HCT116 (cell line): ENCODE results near the gene NEK9. TPM values are rescaled to one million over a fixed set of nuclear protein-coding genes. Genes with fewer than 3 reads are reported as not detected.

Experiments
- ATAC-seq: fragments of 200-7000 bp; cut with Tn5 transposase; 2 replicates; pipeline ENCODE4 v1.9.1; 2020; ENCODE audit warnings: mild to moderate bottlenecking, moderate library complexity
- BruUV-seq: library from RNA; stranded (reverse); fragments of 400-500 nt; replicated peaks from 2 replicates; lab custom pipeline; 2021; lab: Mats Ljungman, UMichigan
- CTCF ChIA-PET: fragments of 300-600 bp; sonication (Branson Sonifier 250); formaldehyde crosslinking; loops from one replicate; lab custom pipeline; 2021; ENCODE audit warnings: antibody characterized with exemption; lab: Charles Lee
- POLR2A ChIA-PET: fragments of 300-600, 350-600 bp; sonication (Branson Sonifier 250); formaldehyde crosslinking; loops from one replicate; lab custom pipeline; 2021; ENCODE audit warnings: antibody characterized with exemption; lab: Charles Lee
- RAD21 ChIA-PET, 2 experiments: fragments of 300-600 bp; sonication (Branson Sonifier 250); formaldehyde crosslinking; loops; one replicate each; lab custom pipeline; 2023; ENCODE audit warnings: low total read pairs in 2 of 2; ENCODE audit not compliant: uncharacterized antibody in 2 of 2, unreplicated experiment in 2 of 2, low non-redundant PET in 1 of 2; lab: Charles Lee
- DNase-seq: peaks from one replicate; pipeline ENCODE4 v3.0.0-alpha.2; 2010; ENCODE audit warnings: low read depth, low spot score
- H2AFZ ChIP-seq: fragments of 200-600 bp; shearing (Covaris generic), sonication (generic); 2 replicates; pipeline ENCODE4 v1.6.1; 2017; ENCODE audit warnings: low read depth, mixed run types, mixed read lengths, antibody characterized with exemption, low read length; ENCODE audit not compliant: poor library complexity, severe bottlenecking
- H3K27ac ChIP-seq: 2 replicates; pipeline ENCODE4 v1.5.1; 2012; ENCODE audit warnings: low read depth, low read length
- H3K27me3 ChIP-seq: fragments of 200-600 bp; sonication (generic); 2 replicates; pipeline ENCODE4 v1.6.1; 2016; ENCODE audit warnings: mixed run types, low read length, mixed read lengths; ENCODE audit not compliant: insufficient read depth
- H3K36me3 ChIP-seq, 2 experiments: fragments of 200-500 bp in 1 of 2; fragments of 200-600 bp in 1 of 2; sonication (Bioruptor generic) in 1 of 2; sonication (generic) in 1 of 2; 2 replicates each; pipeline versions ENCODE4 v1.5.1 to v1.6.1; 2014 to 2016; ENCODE audit warnings: low read length in 2 of 2, inconsistent platforms in 1 of 2, mixed read lengths in 1 of 2, mixed run types in 1 of 2; ENCODE audit not compliant: insufficient read depth in 2 of 2, control insufficient read depth in 1 of 2
- H3K4me1 ChIP-seq, 2 experiments: fragments of 200-600 bp in 1 of 2; sonication (generic) in 1 of 2; 2 replicates each; pipeline versions ENCODE4 v1.5.1 to v1.6.1; 2012 to 2017; ENCODE audit warnings: low read length in 2 of 2, inconsistent platforms in 1 of 2, mild to moderate bottlenecking in 1 of 2, mixed read lengths in 1 of 2, mixed run types in 1 of 2, moderate library complexity in 1 of 2; ENCODE audit not compliant: insufficient read depth in 2 of 2, control insufficient read depth in 1 of 2
- H3K4me2 ChIP-seq: fragments of 200-600 bp; sonication (generic); 2 replicates; pipeline ENCODE4 v1.6.1; 2017; ENCODE audit warnings: mixed run types, low read length, mixed read lengths
- H3K4me3 ChIP-seq, 2 experiments: fragments of 200-600 bp in 1 of 2; sonication (generic) in 1 of 2; replicated peaks in 1 of 2; 2 replicates each; pipeline ENCODE4 v1.5.1; 2011 to 2016; ENCODE audit warnings: low read length in 2 of 2, control low read depth in 1 of 2, low read depth in 1 of 2, mild to moderate bottlenecking in 1 of 2, mixed read lengths in 1 of 2, mixed run types in 1 of 2
- H3K79me2 ChIP-seq: fragments of 200-600 bp; sonication (generic); 2 replicates; pipeline ENCODE4 v1.6.1; 2017; ENCODE audit warnings: mild to moderate bottlenecking, mixed run types, low read length, moderate library complexity, mixed read lengths; ENCODE audit not compliant: insufficient read depth
- H3K9ac ChIP-seq: fragments of 200-600 bp; sonication (generic); 2 replicates; pipeline ENCODE4 v1.6.1; 2016; ENCODE audit warnings: low read length, mixed read lengths
- H3K9me2 ChIP-seq: fragments of 200-600 bp; sonication (generic), shearing (Covaris generic); 2 replicates; pipeline ENCODE4 v1.6.1; 2017; ENCODE audit warnings: mixed run types, mild to moderate bottlenecking, moderate library complexity; ENCODE audit not compliant: insufficient read depth
- H3K9me3 ChIP-seq, 2 experiments: fragments of 200-500 bp in 1 of 2; fragments of 200-600 bp in 1 of 2; sonication (Bioruptor generic) in 1 of 2; sonication (generic) in 1 of 2; 2 replicates each; pipeline ENCODE4 v1.6.1; 2014 to 2017; ENCODE audit warnings: low read length in 2 of 2, mixed read lengths in 2 of 2, inconsistent platforms in 1 of 2, low read depth in 1 of 2, mild to moderate bottlenecking in 1 of 2, mixed run types in 1 of 2, moderate library complexity in 1 of 2; ENCODE audit not compliant: control insufficient read depth in 1 of 2, insufficient read depth in 1 of 2
- H4K20me1 ChIP-seq: fragments of 200-600 bp; sonication (generic), shearing (Covaris generic); 2 replicates; pipeline ENCODE4 v1.6.1; 2017; ENCODE audit warnings: mixed run types, mild to moderate bottlenecking, moderate library complexity; ENCODE audit not compliant: insufficient read depth
- CBX3 ChIP-seq: IDR thresholded peaks from 2 replicates; pipeline ENCODE4 v1.6.1; 2012; ENCODE audit warnings: low read depth
- EGR1 ChIP-seq: IDR thresholded peaks from 2 replicates; pipeline ENCODE4 v1.6.1; 2012; ENCODE audit warnings: low read depth
- ELF1 ChIP-seq: IDR thresholded peaks from 2 replicates; pipeline ENCODE4 v1.6.1; 2012; ENCODE audit warnings: low read depth, borderline replicate concordance
- MAX ChIP-seq: IDR thresholded peaks from 2 replicates; pipeline ENCODE4 v1.6.1; 2012
- RAD21 ChIP-seq: IDR thresholded peaks from 2 replicates; pipeline ENCODE4 v1.6.1; 2012; ENCODE audit warnings: low read depth, mild to moderate bottlenecking
- SIN3A ChIP-seq: IDR thresholded peaks from 2 replicates; pipeline ENCODE4 v1.6.1; 2012; ENCODE audit warnings: low read depth
- SRF ChIP-seq: IDR thresholded peaks from 2 replicates; pipeline ENCODE4 v1.6.1; 2012; ENCODE audit warnings: low read depth
- ZNF274 ChIP-seq: fragments of 200-500 bp; sonication (Bioruptor generic); IDR thresholded peaks from 2 replicates; pipeline ENCODE4 v1.6.1; 2014; ENCODE audit warnings: mild to moderate bottlenecking, low read depth, low read length, inconsistent platforms
- intact Hi-C: fragments of 100-400 bp; cut with micrococcal nuclease; formaldehyde crosslinking; loops from 2 replicates; pipeline ENCODE4 v1.10.0; 2022
- total RNA-seq: library from RNA; stranded (reverse); gene quantifications from one replicate; pipeline ENCODE4 v1.2.1, GENCODE V29; 2021; ENCODE audit not compliant: unreplicated experiment
- TF ChIP-seq, protein P1 (sequence below): IDR thresholded peaks from 2 replicates; pipeline ENCODE4 v1.6.1; 2012; ENCODE audit warnings: low read depth
- TF ChIP-seq, protein P2 (sequence below), 3 experiments: fragments of 200-600 bp in 1 of 3; sonication (generic) in 1 of 3; IDR thresholded peaks in 2 of 3; conservative IDR thresholded peaks in 1 of 3; 2 replicates each; pipeline ENCODE4 v1.5.1; 2012 to 2017; ENCODE audit warnings: low read depth in 2 of 3, low read length in 2 of 3, antibody characterized with exemption in 1 of 3, borderline replicate concordance in 1 of 3, control low read depth in 1 of 3, mild to moderate bottlenecking in 1 of 3, mixed read lengths in 1 of 3, mixed run types in 1 of 3, moderate library complexity in 1 of 3; ENCODE audit not compliant: insufficient read depth in 1 of 3

The NEK9 gene
- total RNA-seq, 1 experiment from 2014 or later, result 64.4 TPM

- Histone ChIP-seq H4K20me1 (no peaks in the 10 kb centered on the region), H2AFZ (no peak overlapping the region), H3K27me3 (no peaks in the 10 kb centered on the region), H3K9me2 (no peaks in the 10 kb centered on the region), H3K4me3 (no peak overlapping the region), H3K9ac (no peak overlapping the region), H3K9me3 (no peaks in the 10 kb centered on the region), H3K4me2 (no peak overlapping the region), H3K79me2 (peaks cover 15% of the 10 kb centered on the region), H3K36me3 (no peaks in the 10 kb centered on the region), H3K4me1 (peaks cover 16 to 37% of the 10 kb centered on the region in 2 experiments), H3K27ac (no peak overlapping the region)
- DNase-seq (no peak), ATAC-seq (no peak)
- ChIA-PET CTCF (no interaction called here), POLR2A (no interaction called here), RAD21 (no interaction called here)
- TF ChIP-seq, protein P1, sequence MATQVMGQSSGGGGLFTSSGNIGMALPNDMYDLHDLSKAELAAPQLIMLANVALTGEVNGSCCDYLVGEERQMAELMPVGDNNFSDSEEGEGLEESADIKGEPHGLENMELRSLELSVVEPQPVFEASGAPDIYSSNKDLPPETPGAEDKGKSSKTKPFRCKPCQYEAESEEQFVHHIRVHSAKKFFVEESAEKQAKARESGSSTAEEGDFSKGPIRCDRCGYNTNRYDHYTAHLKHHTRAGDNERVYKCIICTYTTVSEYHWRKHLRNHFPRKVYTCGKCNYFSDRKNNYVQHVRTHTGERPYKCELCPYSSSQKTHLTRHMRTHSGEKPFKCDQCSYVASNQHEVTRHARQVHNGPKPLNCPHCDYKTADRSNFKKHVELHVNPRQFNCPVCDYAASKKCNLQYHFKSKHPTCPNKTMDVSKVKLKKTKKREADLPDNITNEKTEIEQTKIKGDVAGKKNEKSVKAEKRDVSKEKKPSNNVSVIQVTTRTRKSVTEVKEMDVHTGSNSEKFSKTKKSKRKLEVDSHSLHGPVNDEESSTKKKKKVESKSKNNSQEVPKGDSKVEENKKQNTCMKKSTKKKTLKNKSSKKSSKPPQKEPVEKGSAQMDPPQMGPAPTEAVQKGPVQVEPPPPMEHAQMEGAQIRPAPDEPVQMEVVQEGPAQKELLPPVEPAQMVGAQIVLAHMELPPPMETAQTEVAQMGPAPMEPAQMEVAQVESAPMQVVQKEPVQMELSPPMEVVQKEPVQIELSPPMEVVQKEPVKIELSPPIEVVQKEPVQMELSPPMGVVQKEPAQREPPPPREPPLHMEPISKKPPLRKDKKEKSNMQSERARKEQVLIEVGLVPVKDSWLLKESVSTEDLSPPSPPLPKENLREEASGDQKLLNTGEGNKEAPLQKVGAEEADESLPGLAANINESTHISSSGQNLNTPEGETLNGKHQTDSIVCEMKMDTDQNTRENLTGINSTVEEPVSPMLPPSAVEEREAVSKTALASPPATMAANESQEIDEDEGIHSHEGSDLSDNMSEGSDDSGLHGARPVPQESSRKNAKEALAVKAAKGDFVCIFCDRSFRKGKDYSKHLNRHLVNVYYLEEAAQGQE, result no peak
- TF ChIP-seq SIN3A (no peak), CBX3 (no peak), MAX (no peak), EGR1 (no peak), SRF (no peak), ZNF274 (no peak), RAD21 (no peak), ELF1 (no peak)
- TF ChIP-seq, protein P2, sequence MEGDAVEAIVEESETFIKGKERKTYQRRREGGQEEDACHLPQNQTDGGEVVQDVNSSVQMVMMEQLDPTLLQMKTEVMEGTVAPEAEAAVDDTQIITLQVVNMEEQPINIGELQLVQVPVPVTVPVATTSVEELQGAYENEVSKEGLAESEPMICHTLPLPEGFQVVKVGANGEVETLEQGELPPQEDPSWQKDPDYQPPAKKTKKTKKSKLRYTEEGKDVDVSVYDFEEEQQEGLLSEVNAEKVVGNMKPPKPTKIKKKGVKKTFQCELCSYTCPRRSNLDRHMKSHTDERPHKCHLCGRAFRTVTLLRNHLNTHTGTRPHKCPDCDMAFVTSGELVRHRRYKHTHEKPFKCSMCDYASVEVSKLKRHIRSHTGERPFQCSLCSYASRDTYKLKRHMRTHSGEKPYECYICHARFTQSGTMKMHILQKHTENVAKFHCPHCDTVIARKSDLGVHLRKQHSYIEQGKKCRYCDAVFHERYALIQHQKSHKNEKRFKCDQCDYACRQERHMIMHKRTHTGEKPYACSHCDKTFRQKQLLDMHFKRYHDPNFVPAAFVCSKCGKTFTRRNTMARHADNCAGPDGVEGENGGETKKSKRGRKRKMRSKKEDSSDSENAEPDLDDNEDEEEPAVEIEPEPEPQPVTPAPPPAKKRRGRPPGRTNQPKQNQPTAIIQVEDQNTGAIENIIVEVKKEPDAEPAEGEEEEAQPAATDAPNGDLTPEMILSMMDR (IDR thresholded peaks at IDR 0.05 in 2 of 3, conservative IDR thresholded peaks at IDR 0.05 in 1 of 3; ENCODE audit: borderline replicate concordance in 1 of 3, insufficient read depth in 1 of 3, low read depth in 2 of 3, low read length in 2 of 3), result no peak
- no TSS peak for BruUV-seq
- intact Hi-C loops, result no loop called here
Observed at GRCh38 chr14:75067212-75067611, 59.6 kb downstream of the NEK9 start.
